Activated CD4-positive, alpha-beta T cell treated with anti-CD3 and anti-CD28 coated beads for 48 hours (primary cell): ENCODE results near the gene EYS.
"Not testable (repeated sequence)": the region's sequence is repeated elsewhere in the genome, so short reads cannot be mapped to it uniquely, and the experiment has no call there.

Experiments used
- DNase-seq: peaks from one replicate; pipeline ENCODE4 v3.0.0-alpha.2; 2020

Gene EYS

DNA sequence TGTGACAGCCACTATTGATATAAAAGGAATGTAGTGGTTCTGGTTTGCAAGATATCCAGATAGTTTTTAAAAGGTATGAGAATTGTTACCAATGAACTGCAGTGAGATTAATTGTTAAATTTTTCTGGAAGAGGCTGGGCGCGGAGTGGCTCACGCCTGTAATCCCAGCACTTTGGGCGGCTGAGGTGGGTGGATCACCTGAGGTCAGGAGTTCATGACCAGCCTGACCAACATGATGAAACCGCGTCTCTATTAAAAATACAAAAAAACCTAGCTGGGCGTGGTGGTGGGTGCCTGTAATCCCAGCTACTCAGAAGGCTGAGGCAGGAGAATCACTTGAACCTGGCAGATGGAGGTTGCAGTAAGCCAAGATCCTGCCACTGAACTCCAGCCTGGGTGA, 1906.6 kb downstream of the EYS start:
- DNase-seq = not testable (repeated sequence)

DNA sequence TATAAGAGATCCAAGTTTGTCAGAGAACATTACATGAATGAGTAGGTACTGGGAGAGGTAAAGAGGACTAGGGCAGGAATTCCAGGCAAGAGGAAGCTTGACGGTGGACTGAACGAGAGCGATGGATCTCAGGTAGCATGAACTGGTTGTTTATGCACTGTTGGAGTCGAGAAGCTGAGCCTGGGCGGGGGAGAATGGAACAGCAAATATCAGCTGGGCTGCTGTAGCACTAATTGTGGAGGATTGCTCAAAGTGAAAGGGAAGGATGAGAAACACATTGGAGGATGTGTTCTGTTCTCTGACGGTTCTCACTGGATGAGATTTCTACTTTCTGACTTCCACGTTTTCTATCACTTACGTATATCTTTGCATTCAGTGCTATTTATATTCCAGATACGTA, 1907.2 kb downstream of the EYS start:
- DNase-seq = no peak

DNA sequence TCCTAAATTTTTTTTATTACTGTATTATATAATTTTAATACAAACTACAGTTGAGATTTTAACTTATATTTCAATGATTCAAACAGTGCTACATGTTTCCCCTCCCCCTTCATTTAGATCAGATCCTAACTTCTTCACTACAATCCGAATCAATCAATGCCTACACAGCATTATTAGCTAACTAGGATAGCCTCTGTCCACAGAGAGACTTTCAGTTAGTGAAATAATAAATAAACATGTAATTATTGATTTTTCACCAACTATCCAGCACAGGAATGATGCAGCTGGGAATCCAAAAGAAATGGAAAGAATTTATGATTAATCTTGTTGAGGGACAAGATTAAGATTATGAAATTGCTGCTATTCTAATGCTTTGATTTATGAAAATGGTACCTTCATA, 1907.7 kb downstream of the EYS start:
- no peak for DNase-seq

DNA sequence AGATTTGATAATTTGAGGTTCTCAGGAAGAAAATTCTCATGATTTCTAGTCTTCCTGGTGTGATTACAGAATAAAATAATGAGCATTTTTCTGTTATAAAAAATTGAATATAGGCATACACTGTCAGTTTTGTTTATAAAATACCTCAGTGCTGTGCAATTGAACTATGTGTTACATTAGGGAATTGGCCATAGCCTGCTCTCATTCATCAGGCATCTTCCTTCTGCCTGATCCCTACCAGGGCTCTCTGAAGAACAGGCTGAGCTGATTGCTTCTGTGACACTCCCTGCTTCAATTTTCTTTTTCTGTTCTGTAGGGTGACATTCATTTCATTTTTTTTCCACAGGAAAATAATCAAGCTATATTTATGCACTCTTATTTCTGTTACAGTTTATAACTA, 1908.6 kb downstream of the EYS start:
- DNase-seq = no peak

DNA sequence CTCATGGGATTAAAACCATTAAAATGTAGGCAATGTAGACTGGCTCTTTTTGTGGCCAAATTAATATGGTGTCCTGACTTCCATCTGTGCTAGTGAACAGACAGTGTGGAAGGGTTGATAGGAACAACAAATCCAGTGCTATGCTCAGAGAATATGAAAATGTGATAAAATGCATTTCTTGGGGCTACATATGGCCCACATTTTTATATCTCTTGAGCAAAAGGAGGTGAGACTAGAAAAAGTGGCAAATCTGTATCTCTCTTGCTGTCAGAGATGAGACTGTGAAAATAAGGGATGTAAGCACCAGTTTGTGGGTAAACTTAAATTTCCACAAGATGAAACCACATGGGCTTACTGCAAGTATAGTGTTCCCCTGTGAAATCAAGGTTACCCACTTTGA, 1909.3 kb downstream of the EYS start:
- DNase-seq = no peak

DNA sequence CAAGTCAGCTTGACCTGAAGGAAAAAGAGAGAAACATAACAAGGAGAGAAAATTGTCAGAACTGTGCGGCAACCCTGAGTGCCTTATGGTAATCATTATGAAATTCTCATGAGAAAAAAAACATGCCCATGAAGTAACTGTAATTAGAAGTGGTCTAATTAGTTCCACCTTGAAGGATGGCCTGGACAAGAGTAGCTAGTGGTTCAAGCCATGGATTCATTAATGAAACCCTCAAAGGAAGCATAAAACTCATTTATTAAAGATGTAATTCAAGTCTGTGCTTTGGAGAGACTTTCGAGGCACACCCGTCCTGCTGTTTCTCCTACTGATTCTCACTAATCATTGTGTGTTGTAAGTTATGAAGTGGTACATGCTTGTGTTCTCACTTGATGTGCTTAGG, 1911.2 kb downstream of the EYS start:
- DNase-seq = no peak

DNA sequence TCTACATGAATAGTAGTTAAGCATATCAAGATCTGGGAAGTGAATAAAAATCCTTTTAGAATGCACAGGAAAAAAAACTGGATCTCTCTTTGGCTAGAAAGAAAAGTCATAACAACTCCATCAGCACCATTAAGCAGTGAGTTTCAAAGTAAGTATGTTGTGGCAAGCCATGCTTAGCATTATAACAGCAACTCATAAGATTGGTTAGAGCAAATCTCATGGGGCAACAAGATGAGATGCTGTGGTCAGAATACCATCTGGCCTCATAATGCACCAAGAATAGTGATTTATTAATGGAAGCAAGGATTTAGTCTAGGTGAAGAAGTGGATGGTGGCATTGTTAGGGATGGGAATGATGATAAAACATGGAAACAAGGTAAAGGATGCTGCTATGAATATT, 1912.0 kb downstream of the EYS start:
- no peak for DNase-seq

DNA sequence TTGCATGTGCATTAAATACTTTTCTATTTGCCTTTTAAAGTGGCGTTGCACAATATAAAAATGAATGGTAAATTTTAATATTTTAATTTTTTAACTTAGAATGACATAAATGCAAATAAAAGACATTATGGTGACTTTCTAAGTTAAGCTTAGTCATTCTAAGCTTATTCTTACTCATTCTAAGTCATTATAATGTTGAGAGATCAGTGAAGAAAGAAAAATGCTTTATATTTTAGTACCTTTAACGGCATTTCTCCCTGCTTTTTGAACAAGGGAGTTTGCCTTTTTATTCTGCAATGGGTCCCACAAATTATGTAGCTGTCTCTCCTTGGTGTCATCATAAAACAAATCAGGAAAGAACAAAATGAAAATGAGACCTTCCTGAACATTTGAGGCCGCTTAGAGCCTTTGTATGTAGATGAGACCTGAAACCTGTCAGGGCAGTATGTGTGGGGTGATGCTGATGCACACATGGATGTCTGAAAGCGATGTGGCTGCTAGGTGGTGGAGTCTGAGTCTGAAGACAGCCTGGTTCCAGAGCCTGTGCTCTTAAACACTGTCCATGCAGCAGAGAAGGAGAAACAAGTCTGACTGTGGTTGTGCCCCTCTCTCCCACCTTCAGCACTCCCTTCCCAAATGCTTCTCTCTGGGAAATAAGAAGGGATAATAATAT, 1913.4 kb downstream of the EYS start:
- DNase-seq = no peak

DNA sequence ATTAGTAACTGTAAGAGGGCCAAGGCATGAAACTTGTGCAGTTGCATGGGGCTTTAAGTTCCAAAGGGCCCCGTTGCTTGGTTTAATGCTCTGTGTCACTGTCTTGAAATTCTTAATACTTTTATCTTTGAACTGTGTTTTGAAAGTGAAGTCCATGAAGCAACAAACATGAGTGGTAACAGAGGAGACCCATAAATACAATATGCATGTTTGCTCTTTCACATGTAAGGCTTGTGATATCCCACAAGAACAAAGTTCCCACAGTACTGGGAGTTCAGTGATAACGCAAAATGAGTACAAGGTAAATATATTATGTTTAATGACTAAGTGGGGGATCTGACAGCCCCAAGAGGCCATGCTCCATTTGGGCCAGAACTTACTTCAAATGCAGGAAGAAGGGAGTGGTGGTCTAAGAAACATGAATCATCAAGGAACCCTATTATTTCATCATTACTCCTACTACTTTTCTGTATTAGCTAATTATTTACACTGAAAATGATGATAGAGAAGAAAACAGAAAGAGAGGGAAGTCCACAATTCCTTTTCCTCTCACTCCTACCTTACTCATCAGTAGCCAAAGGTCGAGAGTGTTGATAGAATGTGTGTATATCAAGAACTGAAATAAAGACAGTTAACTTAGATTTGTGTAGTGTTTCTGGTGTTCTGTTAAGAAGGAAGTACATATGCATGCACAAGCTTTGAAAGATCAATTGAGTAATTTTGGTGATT, 1914.1 kb downstream of the EYS start:
- DNase-seq = no peak

DNA sequence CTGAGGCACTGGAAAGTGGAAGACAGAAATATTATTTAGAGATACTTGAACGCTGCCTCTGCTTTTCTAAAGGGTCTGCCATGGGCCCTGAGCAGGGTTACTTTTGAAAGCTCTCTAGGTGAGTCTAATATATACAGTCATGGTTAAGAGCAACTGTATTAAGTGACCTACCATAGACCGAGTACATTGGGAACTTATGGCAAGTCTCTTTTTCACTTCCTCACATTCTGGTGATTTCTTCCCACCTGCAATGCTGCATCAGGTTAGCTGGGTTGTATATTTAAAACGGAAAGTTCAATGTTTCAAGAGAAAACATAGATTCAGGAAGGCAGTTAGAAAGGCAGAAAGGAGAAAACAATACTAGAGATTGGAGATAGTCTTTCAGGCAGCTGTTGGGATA, 1916.7 kb downstream of the EYS start:
- DNase-seq = no peak

DNA sequence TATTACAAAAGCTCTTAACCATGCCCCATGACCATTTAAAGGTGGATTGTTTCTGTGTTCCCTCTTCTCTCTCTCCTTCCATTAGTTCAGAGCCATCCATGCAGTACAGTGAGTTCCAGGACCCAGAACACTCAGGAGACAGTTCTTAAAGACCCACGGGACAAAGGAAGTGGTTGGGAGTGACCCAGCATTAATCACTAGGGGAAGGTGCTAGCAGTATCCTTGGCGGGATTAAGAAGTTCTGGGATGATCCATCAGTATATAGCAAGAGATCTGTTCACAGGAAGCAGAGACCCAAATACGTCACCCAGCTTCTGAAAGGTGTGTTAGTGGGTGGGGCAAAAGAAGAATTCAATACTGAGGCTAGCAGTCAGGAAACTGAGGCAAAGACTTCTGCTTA, 1917.3 kb downstream of the EYS start:
- DNase-seq = no peak

DNA sequence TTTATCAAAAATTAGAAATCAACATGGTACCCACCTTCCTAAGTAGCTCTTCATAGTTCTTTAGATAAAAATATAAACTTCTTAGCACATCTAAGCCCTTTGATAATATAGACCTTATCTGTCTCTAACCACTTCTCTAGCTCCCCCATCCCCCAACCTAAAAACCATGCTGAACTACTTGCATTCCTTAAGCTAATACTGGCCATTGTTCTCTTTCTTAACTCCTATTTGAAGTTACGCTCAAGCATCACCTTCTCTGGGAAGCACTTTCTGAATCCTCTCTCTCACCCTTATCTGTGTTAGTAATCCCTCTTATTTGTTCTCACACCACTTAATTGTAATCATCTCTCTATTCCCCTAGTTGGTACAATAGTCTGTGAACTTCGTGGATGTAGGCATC, 1918.5 kb downstream of the EYS start:
- DNase-seq = no peak

DNA sequence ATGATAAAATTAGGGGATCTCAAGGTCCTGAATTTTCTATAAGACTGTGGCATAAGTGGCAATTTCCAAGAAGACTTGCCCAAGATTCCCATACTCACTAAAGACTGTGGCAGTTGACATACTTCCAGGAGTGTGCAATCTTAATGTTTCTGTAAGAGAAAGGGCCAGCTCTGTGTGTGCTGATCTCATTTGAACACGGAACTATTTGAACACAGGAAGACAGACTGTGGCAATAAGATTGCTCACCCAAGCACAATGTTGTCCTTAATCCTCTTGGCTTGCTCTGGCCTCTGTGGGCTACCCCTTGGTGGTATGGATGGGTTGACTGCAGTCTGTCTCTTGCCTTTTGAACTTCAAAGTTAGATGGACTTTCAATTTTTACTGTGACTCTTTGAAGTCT, 1920.0 kb downstream of the EYS start:
- no peak for DNase-seq

DNA sequence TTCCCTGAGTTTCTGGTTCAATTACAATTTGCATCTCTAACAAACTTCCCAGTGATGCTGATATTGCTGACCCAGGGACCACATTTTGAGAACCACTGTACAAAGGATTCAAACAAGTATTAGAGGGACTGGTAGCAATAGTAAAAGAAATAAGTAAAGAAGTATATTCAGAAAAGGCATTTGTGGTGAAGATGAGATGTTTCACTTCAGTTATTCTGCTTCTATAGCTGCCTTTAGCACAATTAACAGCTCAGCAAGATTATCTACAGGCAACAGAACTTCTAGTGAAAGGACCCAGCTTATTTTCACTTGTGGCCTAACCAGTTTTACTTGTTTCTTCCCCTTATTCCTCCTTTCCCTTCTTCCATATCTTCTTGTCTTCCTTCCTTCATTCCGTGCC, 1922.0 kb downstream of the EYS start:
- no peak for DNase-seq

DNA sequence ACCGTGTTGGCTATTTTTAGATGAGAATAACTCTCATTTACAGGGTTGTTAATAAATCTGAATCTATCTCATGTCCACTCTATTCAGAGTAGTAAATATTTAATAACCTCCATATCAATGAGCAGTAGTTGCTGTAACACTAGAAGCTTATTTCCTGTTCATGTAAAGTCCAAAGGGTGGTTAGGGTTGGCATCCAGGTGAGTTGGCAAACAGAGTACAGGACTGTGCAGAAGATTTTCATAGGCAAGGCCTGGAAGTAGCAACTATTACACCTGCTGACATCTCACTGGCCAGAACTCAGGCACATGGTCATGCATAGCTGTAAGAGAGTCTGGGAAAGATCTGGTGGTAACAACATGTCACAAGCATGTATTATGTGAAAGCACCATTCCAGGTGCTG, 1923.9 kb downstream of the EYS start:
- no peak for DNase-seq

DNA sequence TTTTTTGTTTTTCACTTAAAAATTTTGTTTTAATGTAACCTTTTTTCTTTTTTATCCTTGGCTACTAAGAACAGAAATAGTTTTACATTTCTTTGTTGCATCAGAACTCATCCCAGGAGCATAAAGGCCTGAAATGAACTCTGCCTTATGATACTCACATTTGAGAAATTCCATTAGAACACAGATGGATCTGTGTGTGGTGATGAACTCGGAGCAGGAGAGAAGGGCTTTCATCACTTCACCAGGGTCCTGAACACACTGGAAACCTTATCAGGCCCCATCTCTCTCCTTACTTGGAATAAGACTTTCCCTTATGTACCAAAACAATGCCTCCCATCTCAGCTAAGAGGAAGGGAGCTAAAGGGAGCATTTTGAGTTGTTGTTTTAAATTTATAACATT, 1932.1 kb downstream of the EYS start:
- no peak for DNase-seq

DNA sequence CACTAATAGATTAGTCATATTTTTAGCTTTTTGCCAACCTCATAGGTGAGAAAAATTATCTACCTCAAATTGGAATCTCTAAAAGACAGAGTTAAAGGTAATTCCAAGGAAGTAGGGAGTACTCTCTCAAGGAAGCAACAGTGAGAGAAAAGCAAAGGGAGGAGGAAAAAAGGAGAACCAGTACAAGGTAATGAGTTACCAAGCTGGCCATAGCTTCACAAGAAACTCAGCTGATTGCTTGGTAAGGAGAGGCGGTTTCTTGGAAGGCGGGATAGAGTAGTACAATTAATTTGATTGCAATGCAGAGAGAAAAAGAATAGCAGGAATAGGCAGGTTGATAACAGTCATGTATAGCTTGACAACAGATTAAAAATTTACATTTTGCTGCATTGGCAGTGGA, 1933.8 kb downstream of the EYS start:
- no peak for DNase-seq

DNA sequence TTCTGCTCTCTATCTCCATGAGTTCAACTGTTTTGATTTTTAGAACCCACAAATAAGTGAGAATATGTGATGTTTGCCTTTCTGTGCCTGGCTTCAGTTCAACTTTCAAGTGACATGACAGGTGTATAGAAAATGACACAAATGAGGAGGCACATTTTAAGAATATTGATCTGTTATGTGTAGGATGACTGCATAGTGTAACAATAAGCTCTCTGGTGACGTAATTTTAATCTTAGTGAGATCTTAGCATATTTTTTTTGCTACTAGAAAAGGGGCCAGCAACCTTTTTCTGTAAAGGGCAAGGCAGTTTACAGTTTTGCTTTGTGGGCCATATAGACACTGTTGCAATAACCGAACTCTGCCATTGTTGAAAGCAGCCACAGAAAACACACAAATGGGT, 1941.2 kb downstream of the EYS start:
- DNase-seq = no peak

DNA sequence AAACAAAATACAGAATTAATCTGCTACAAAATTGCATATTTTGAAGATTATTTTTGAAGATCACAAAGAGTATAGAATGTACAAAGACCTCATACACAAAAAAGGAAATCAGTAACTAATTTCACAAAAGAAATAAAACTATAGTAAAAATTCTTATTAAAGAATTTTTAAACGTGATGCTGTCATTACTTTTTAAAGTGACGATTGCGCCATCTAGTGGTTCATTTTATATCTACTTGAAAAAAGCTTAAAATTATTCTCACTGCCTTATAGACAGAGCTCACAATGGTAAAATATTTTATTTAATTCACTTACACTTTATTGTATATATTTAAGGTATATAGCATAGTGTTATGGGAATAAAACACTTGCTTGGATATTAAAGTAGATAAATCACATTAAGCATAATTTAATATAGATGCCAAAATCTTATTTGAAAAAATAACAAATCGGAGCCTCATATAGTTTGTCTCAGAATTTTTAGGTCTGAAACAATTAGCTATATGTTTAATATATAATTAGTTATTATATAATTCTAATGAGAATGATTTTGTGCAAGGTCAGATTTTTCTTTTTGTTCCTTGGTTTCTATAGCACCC, 1942.6 kb downstream of the EYS start:
- DNase-seq = no peak

DNA sequence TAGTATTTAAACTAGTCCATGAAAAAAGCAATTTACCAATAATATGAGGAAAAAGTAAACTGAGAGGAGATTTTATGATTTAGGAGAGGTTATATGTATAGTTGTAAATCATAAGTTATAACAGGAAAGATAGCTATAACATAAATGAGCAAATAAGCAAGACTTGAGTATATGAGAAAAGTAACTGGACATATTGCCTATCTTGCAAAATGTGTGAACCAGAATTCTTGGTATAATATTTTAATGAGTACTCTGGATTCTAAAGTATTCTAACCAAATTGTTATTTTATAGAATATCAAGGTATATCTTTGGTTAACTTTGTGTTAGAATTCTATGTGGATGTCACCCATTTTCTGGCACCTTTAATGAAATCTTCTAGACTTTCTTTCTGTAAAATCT, 1946.8 kb downstream of the EYS start:
- no peak for DNase-seq

DNA sequence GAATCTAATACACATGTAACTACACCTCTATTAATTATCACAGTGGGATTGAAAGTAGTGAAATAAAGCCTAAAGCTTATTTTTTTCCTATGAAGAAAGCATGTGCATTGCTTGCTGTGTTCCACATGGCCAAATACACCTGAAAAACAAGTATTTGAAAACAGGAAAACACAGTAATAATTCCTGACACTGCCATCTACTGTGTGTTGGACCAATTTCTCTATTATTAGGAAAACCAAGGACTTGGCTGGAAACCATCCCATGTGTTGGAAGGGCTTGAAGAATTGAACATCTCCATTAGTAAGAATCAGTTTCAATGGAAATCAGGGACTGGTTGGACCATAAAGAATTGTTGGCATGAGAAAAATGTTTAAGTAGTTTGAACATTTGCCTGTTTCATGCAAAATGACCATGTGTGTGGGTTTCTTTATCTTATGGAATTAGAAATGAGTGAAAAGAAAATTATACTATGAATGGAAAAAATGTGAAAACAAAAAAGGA, 1947.4 kb downstream of the EYS start:
- no peak for DNase-seq

DNA sequence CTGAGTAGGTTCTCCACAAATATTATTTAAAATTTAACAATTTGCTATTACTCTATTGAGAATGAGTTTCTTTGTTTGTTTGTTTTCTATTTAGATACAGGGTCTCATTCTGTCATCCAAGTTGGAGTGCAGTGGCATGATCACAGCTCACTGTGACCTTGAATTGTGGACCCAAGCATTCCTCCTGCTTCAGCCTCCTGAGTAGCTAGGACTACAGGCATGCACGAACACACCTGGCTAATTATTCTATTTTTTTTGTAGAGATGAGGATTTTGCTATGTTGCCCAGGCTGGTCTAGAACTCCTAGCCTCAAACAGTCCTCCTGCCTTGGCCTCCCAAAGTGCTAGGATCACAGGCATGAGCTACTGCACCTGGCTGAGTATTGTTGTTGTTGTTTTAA, 1949.2 kb downstream of the EYS start:
- DNase-seq = no peak

DNA sequence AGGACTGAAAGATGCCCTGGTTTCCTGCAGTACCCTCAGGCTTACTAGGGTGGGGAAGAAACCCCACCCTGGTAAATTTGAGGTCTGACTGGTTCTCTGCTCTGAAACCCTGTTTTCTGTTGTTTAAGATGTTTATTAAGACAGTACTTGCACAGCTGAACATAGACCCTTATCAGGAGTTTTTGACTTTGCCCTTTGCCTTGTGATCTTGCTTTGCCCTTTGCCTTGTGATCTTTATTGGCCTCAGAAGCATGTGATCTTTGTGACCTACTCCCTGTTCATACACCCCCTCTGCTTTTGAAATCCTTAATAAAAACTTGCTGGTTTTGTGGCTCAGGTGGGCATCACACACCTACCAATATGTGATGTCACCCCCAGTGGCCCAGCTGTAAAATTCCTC, 1949.8 kb downstream of the EYS start:
- DNase-seq = not testable (repeated sequence)

DNA sequence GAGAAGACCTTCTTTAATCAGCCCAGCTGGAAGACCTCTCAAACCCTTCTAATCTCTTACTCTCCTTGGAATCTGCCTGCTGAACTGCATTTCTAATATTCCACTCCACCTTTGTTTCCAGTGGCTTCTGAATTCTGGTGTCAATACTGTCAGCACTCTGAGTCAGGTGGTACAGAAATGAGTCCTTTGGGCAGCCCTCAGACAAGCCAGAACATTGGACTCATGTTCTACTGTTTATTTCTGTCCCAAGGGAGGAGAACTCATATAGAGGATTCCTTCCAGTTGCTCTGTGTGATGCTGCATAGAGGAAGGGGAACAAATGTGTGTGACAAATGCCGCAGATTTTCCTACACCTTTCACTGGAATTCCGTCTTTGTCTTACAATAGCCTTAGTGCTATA, 1956.6 kb downstream of the EYS start:
- DNase-seq = no peak

DNA sequence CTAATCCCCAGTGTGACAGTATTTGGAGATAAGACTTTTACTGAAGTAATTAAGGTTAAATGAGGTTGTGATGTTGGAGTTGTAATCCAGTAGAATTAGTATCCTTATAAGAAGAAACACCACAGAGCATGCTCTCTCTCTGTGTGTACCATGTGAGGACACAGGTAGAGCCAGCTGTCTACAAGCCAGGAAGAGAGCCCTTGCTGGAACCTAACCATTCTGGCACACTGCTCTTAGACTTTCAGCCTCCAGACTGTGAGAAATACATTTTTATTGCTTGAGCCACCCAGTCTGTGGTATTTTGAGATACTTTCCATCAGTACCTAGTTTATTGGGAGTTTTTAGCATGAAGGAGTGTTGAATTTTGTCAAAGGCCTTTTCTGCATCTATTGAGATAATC, 1961.2 kb downstream of the EYS start:
- no peak for DNase-seq
